NCI-H82 (cell line): ENCODE measurements around the gene INF2.

Source experiments
- DNase-seq: peaks from one replicate; lab custom pipeline; 2025; lab: John Stamatoyannopoulos, UW

Gene INF2

GRCh38 chr14:104689881-104690711 is 678 bp downstream of the INF2 start:
- DNase-seq, result no peak

- DNase-seq, result no peak
Measured at GRCh38 chr14:104690861-104691455, 1.5 kb downstream of the INF2 start.

GRCh38 chr14:104691546-104692260 is 2.3 kb downstream of the INF2 start:
- no peak for DNase-seq

GRCh38 chr14:104692261-104692938 is 3.0 kb downstream of the INF2 start:
- no peak for DNase-seq

- no peak for DNase-seq
Measured at GRCh38 chr14:104692939-104693315, 3.5 kb downstream of the INF2 start.

GRCh38 chr14:104693482-104694431 is 4.3 kb downstream of the INF2 start:
- DNase-seq, result no peak

- no peak for DNase-seq
Measured at GRCh38 chr14:104694475-104694950, 5.1 kb downstream of the INF2 start.

GRCh38 chr14:104694991-104695659 is 5.7 kb downstream of the INF2 start:
- DNase-seq, result no peak

GRCh38 chr14:104695660-104696000 is 6.2 kb downstream of the INF2 start:
- no peak for DNase-seq

- no peak for DNase-seq
Measured at GRCh38 chr14:104696671-104697316, 7.4 kb downstream of the INF2 start.

- DNase-seq, result no peak
Measured at GRCh38 chr14:104697317-104697703, 7.9 kb downstream of the INF2 start.

GRCh38 chr14:104697892-104698583 is 8.6 kb downstream of the INF2 start:
- DNase-seq, result no peak

- DNase-seq, result no peak
Measured at GRCh38 chr14:104698688-104699425, 9.4 kb downstream of the INF2 start.

GRCh38 chr14:104699426-104699748 is 10.0 kb downstream of the INF2 start:
- no peak for DNase-seq

- DNase-seq, result no peak
Measured at GRCh38 chr14:104700225-104700651, 10.8 kb downstream of the INF2 start.

- DNase-seq, result no peak
Measured at GRCh38 chr14:104700747-104701217, 11.4 kb downstream of the INF2 start.

- no peak for DNase-seq
Measured at GRCh38 chr14:104701383-104702076, 12.1 kb downstream of the INF2 start.

- no peak for DNase-seq
Measured at GRCh38 chr14:104702106-104702505, 12.7 kb downstream of the INF2 start.
